ENCODE results near the gene CASR.

GRCh38 chr3:122251428-122251827, 68.0 kb downstream of the CASR start:
- TF ChIP-seq EZH2 (IDR thresholded peaks at IDR 0.05) (no peak), POLR2AphosphoS5 (IDR thresholded peaks at IDR 0.05; ENCODE audit: borderline replicate concordance, low read depth, low read length) (no peak)
